SJSA1 (cell line): Measurements from ENCODE around the gene PRDM2. TPM values are rescaled to one million over a fixed set of nuclear protein-coding genes. Genes with fewer than 3 reads are reported as not detected.
A peak's percentile ranks its signal among the peaks of the same experiment; 100 is the strongest.
"Not testable (repeated sequence)": the region's sequence is repeated elsewhere in the genome, so short reads cannot be mapped to it uniquely, and the experiment has no call there.

Source experiments
- DNase-seq, 2 experiments: peaks; one replicate each; pipeline ENCODE4 v3.0.0-alpha.2; 2015 to 2020; ENCODE audit warnings: low spot score in 2 of 2, low read depth in 1 of 2
- H3K27ac ChIP-seq: fragments of 250-450 bp; sonication (Bioruptor Pico); 2 replicates; pipeline ENCODE4 v1.5.1; 2020; ENCODE audit warnings: mild to moderate bottlenecking, moderate library complexity
- H3K27me3 ChIP-seq: fragments of 250-450 bp; sonication (Bioruptor Pico); replicated peaks from 2 replicates; pipeline ENCODE4 v1.5.1; 2020; ENCODE audit warnings: mild to moderate bottlenecking, moderate library complexity
- H3K36me3 ChIP-seq: fragments of 250-450 bp; sonication (Bioruptor Pico); 2 replicates; pipeline ENCODE4 v1.5.1; 2020; ENCODE audit warnings: mild to moderate bottlenecking
- H3K4me1 ChIP-seq: fragments of 250-450 bp; sonication (Bioruptor Pico); replicated peaks from 2 replicates; pipeline ENCODE4 v1.6.1; 2021; ENCODE audit warnings: mild to moderate bottlenecking
- H3K4me3 ChIP-seq: fragments of 250-450 bp; sonication (Bioruptor Pico); 2 replicates; pipeline ENCODE4 v1.5.1; 2020; ENCODE audit warnings: mild to moderate bottlenecking
- H3K9me3 ChIP-seq: fragments of 250-450 bp; sonication (Bioruptor Pico); replicated peaks from 2 replicates; pipeline ENCODE4 v1.5.1; 2020; ENCODE audit warnings: mild to moderate bottlenecking
- total RNA-seq: library from RNA; depleted of rRNA; stranded (reverse); fragments of >200 nt; shearing (Covaris generic); gene quantifications from 2 replicates; pipeline ENCODE4 v1.2.3, GENCODE V29; 2014

The PRDM2 gene
- total RNA-seq, 1 experiment from 2014 or later = 13.9 TPM

DNA sequence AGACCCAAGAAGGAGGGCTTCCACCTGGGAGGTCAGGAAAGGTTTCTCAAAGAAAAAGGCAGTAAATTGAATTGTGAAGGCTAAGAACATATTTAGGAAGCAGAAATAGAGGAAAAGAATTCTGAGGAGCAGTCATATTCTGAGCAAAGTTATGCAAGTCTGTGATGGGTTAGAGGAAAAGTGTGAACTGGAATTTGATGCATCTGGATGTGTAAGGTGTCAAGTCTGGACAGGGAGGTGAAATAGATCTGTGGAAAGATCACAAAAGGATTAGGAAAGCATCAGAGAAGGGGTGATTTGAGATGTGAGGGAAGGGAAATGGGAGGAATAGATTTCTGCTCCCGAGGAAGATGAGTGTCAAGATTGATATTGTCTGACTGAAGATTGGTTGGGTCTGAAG is 18.1 kb upstream of the PRDM2 start:
- no peak for DNase-seq
- no peaks in the 10 kb centered on the region for H3K9me3 ChIP-seq
- H3K4me1 ChIP-seq = no peaks in the 10 kb centered on the region; the same call in 1 of the 2 replicates
- no peak overlapping the region for H3K4me3 ChIP-seq
- H3K36me3 ChIP-seq = no peaks in the 10 kb centered on the region
- no peak overlapping the region for H3K27ac ChIP-seq
- H3K27me3 ChIP-seq = no peaks in the 10 kb centered on the region; the same call in 1 of the 2 replicates

DNA sequence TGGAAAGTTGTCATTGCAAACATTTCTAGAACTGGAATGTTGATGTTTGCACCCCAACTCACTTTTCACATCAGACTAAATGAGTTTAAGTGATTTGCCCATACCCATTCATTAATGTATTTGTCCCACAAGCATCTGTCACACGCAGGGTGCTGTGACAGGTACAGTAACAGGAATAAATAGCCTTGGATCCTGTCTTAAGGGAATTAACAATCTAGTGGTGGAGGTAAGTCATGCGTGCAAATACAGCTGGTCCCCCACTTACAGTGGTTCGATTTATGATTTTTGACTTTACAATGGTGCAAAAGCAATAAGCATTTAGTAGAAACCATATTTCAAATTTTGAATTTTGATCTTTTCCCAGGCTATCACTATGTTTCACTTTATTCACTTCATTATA is 17.5 kb upstream of the PRDM2 start:
- no peak for DNase-seq

GRCh38 chr1:13683206-13683605 is 16.8 kb upstream of the PRDM2 start:
- H3K36me3 ChIP-seq = no peaks in the 10 kb centered on the region
- no peak overlapping the region for H3K27ac ChIP-seq
- no peak overlapping the region for H3K4me3 ChIP-seq
- H3K9me3 ChIP-seq = no peaks in the 10 kb centered on the region
- no peaks in the 10 kb centered on the region; the same call in 1 of the 2 replicates for H3K27me3 ChIP-seq
- DNase-seq = no peak
- H3K4me1 ChIP-seq = no peaks in the 10 kb centered on the region; the same call in 1 of the 2 replicates

More for the DNA sequence above, 17.5 kb upstream of the PRDM2 start:
- H3K4me3 ChIP-seq = no peak overlapping the region
- no peaks in the 10 kb centered on the region; the same call in 1 of the 2 replicates for H3K27me3 ChIP-seq
- no peaks in the 10 kb centered on the region; the same call in 1 of the 2 replicates for H3K4me1 ChIP-seq
- no peaks in the 10 kb centered on the region for H3K36me3 ChIP-seq
- no peak overlapping the region for H3K27ac ChIP-seq
- no peaks in the 10 kb centered on the region for H3K9me3 ChIP-seq

- Histone ChIP-seq H3K27me3 (no peaks in the 10 kb centered on the region), H3K36me3 (no peaks in the 10 kb centered on the region), H3K4me3 (no peak overlapping the region), H3K27ac (no peak overlapping the region), H3K9me3 (no peaks in the 10 kb centered on the region; the same call in 1 of the 2 replicates), H3K4me1 (no peaks in the 10 kb centered on the region; the same call in 1 of the 2 replicates)
- DNase-seq = no peak
Observed at GRCh38 chr1:13687151-13687715, 12.8 kb upstream of the PRDM2 start.

- not testable (repeated sequence) for H3K27ac ChIP-seq, DNase-seq, H3K4me3 ChIP-seq, H3K9me3 ChIP-seq, H3K36me3 ChIP-seq, H3K4me1 ChIP-seq, H3K27me3 ChIP-seq
Observed at GRCh38 chr1:13693094-13693493, 6.9 kb upstream of the PRDM2 start.

- no peak for DNase-seq
- peaks cover 2% of the 10 kb centered on the region; the same call in 1 of the 2 replicates for H3K9me3 ChIP-seq
- H3K27me3 ChIP-seq = no peaks in the 10 kb centered on the region
- peaks cover 3% of the 10 kb centered on the region; the same call in 1 of the 2 replicates for H3K36me3 ChIP-seq
- H3K4me1 ChIP-seq = peaks cover 8% of the 10 kb centered on the region
- H3K4me3 ChIP-seq = no peak overlapping the region
- no peak overlapping the region for H3K27ac ChIP-seq
Observed at GRCh38 chr1:13694886-13695684, 4.9 kb upstream of the PRDM2 start.

DNA sequence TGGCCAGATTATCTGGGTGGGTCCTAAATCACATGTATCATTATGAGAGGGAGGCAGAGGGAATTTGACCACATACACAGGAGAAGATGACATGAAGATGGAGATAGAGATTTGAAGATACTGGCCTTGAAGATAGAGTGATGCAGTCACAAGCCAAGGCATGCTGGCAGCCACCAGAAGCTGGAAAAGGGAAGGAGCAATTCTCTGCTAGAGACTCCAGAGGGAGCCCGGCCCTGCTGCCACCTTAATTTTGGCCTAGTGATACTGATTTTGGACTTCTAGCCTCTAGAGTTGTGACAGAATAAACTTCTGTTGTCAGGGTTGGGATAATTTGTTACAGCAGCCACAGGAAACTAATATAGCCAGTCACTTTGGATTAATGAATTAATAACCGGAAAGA is 2.2 kb upstream of the PRDM2 start:
- Histone ChIP-seq H3K27me3 (no peaks in the 10 kb centered on the region), H3K9me3 (0 out of 2 replicates have a peak, but pooled peaks cover 2% of the 10 kb centered on the region), H3K4me3 (no peak overlapping the region), H3K4me1 (peaks cover 16% of the 10 kb centered on the region), H3K36me3 (peaks cover 7% of the 10 kb centered on the region; the same call in 1 of the 2 replicates), H3K27ac (no peak overlapping the region)
- DNase-seq = no peak

- Histone ChIP-seq H3K27me3 (no peaks in the 10 kb centered on the region), H3K27ac (peak overlapping the region; percentile 62), H3K36me3 (peaks cover 7% of the 10 kb centered on the region; the same call in 1 of the 2 replicates), H3K4me1 (peaks cover 16% of the 10 kb centered on the region), H3K9me3 (0 out of 2 replicates have a peak, but pooled peaks cover 2% of the 10 kb centered on the region), H3K4me3 (peak overlapping the region; percentile 78)
- peak in 1 of 2 experiments; percentile 10 for DNase-seq
Observed at GRCh38 chr1:13699510-13699909, 478 bp upstream of the PRDM2 start.

DNA sequence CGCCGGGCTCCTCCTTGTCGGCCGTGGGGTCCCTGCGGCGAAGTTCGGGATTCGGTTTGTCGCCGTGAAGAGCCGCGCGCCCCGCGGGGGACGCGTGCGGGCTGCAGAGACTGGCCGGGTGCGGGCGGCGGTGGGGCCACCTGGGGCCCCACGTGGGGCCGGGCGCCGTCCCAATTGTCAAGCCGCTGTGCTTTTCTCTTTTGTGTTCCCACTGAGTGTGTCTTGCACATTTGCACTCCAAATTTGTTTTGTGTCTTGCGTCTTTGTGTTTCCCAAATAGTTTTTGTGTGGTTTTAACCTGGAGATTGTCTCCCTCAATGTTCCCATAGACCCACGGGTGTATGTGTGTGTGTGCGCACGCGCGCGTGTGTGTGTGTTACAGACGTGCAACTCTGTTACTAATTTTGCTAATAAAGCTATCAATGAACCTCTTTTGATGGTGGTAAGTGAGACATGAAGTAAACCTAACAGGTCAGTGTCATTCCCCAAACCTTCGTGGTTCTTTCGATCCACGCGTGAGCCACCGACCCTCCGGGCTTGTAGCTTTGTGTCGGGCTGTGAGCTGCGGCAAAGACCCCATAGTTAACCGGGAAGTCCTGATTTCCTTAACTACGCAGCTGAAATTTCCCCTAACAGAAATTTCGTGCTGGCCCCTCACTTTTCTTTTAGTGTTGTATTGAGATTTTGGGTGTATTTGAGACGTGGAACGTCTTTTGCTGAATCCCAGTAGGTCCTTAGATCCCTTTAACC is 708 bp downstream of the PRDM2 start:
- H3K9me3 ChIP-seq = 0 out of 2 replicates have a peak, but pooled peaks cover 2% of the 10 kb centered on the region
- no peak overlapping the region for H3K27ac ChIP-seq
- H3K4me3 ChIP-seq = peak overlapping the region; percentile 78
- H3K36me3 ChIP-seq = peaks cover 7% of the 10 kb centered on the region; the same call in 1 of the 2 replicates
- DNase-seq = peak in 1 of 2 experiments; percentile 49
- no peaks in the 10 kb centered on the region for H3K27me3 ChIP-seq
- peaks cover 16% of the 10 kb centered on the region for H3K4me1 ChIP-seq

DNA sequence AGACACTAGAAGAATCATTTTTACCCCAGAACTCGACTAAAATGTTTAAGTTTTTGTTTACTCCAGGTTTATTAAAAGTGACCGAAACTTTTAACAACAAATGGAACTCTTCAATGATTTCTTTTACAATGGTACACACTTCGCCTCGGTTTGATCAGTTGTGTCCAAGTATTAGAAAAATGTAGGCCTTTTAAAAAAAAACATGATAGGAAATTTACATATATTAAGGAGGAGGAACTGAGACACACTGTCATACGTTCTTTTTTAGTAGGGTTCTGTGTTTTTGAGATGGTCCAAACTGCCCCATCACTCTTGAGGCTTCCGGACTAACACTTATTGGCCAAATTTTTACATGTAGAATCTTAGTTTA is 1.3 kb downstream of the PRDM2 start:
- H3K4me3 ChIP-seq = peak overlapping the region; percentile 78; the same call in 1 of the 2 replicates
- H3K36me3 ChIP-seq = peaks cover 7% of the 10 kb centered on the region; the same call in 1 of the 2 replicates
- H3K9me3 ChIP-seq = 0 out of 2 replicates have a peak, but pooled peaks cover 2% of the 10 kb centered on the region
- H3K4me1 ChIP-seq = peaks cover 16% of the 10 kb centered on the region
- no peak overlapping the region for H3K27ac ChIP-seq
- no peak for DNase-seq
- H3K27me3 ChIP-seq = no peaks in the 10 kb centered on the region

GRCh38 chr1:13702425-13703127 is 2.6 kb downstream of the PRDM2 start:
- peaks cover 7% of the 10 kb centered on the region; the same call in 1 of the 2 replicates for H3K36me3 ChIP-seq
- 0 out of 2 replicates have a peak, but pooled peaks cover 2% of the 10 kb centered on the region for H3K9me3 ChIP-seq
- H3K4me3 ChIP-seq = no peak overlapping the region
- DNase-seq = no peak
- no peaks in the 10 kb centered on the region for H3K27me3 ChIP-seq
- no peak overlapping the region for H3K27ac ChIP-seq
- peaks cover 16% of the 10 kb centered on the region for H3K4me1 ChIP-seq

- no peak overlapping the region for H3K4me3 ChIP-seq
Observed at GRCh38 chr1:13703128-13703513, 3.1 kb downstream of the PRDM2 start.

More at GRCh38 chr1:13703128-13703513, 3.1 kb downstream of the PRDM2 start:
- Histone ChIP-seq H3K9me3 (0 out of 2 replicates have a peak, but pooled peaks cover 2% of the 10 kb centered on the region), H3K27ac (no peak overlapping the region), H3K27me3 (no peaks in the 10 kb centered on the region), H3K4me1 (peaks cover 16% of the 10 kb centered on the region), H3K36me3 (peaks cover 7% of the 10 kb centered on the region; the same call in 1 of the 2 replicates)
- DNase-seq = no peak
